HG02678 (cell line): ENCODE data around the gene SLC47A2.

Source experiments
- ATAC-seq: cut with Tn5 transposase; IDR thresholded peaks from one replicate; pipeline ENCODE4 v1.9.1; 2021; ENCODE audit warnings: mild to moderate bottlenecking, moderate library complexity; ENCODE audit not compliant: unreplicated experiment

The SLC47A2 gene

DNA sequence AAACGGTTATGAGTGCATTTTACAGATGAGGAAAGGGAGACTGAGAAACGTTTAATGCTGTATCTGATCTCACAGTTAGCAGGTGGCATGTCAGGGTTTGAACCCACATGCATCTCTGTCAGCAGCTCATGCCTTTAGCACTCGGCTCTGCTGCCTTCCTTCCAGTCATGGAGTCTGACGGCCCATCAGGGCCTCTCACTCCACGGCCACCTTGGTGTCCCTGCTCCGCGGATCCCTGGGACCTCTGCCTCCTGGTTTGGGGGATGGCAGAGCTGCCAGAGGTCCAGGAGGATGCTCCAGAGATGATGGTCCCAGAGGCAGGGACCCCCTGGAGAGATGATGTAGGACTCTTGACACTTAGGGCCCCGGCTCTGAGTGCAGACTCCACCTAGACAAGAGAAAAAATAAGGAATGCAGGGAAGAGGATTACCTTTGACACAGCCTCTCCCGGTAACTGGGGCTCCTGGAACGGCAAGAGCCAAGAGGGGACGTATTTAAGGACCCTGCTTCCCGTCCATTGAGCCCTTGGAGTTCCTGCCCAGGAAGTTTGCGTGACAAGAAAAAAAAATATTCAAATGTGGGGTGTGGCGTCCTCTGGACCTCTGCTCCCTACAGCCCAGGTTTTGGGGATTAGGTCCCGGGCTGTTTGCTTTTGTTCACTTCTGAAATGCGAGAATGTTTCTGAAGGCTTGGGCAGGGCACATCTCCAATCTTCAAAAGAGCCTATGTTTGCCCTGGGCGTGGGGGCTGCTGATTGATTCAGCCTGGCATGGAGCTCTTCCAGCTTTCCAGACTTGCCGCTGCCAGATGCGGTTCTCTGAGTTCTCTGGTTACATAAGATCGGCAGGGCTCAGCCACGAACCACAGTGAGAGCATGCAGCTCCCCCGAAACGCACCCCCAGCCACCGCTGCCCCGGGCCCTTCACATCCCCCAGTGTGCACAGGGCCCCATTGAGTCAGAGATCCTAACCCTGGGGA is 31.7 kb upstream of the SLC47A2 start, which contains the start of gene ALDH3A1:
Gene ALDH3A1, minus strand, starts transcription at position 470 of the 978 bp plus-strand sequence. CDS start 3,169 bp downstream, outside the sequence.
- ATAC-seq = no peak

- ATAC-seq = no peak
Measured at GRCh38 chr17:19747159-19747719, 30.9 kb upstream of the SLC47A2 start.

GRCh38 chr17:19746517-19746916 is 30.1 kb upstream of the SLC47A2 start:
- no peak for ATAC-seq

DNA sequence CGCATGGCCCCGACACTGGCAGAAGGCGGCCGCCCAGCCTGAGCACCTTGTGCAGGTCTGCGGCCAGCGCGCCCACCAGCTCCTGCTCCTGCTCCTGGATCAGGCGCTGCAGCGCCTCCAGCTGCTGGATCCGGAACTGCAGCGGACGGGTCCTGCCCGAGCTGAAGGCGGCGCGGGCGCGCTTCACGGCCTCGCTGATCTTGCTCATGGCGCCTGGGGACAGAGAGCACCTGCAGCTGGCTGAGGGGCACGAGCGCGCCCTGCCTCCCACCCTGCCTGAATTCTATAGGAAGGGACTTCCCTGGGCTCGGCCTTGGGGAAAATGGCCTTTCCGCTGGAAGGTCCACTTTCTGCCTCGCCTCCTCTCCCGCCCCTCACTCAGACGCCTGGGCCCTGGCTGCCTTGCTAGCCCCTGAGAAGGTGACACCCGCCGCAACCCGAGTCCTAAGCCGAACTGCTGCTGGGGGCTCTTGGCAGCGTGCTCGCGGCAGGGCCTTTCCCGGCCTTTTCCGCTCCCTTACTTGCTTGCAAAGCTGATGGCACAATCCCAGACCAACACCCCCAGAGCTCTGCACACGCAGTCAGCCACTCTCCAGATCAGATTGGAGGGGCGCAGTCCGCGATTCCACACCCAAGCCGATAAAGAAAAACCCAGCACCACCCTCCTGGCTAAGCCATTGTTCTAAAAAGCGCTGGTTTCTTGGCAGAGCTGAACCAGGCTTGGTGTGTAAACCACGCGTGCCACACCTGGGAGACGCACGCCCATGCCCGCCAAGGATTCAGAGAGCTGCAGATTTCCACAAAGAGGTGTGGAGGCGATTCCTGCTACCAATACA is 28.8 kb upstream of the SLC47A2 start:
- no peak for ATAC-seq

DNA sequence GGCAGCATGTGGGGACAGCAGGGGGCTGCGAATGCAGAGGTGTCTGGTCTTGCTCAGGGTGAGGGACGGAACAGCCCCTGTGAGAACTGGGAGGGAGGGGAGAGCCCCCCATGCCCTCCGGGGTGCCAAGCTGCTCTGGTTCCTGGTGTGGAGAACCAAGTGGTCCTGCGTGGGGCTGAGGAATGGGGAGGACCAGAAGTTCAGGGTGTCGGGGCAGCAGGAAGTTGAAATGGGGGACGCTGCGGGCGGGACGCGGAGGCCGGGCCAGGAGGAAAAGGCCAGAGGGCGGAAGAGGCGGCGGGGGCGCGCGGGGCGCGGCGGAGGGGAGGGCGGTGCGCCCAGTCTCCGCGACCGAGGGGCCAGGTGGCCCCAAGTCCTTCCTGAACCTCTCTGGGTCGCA is 28.1 kb upstream of the SLC47A2 start:
- no peak for ATAC-seq

GRCh38 chr17:19743101-19744100 is 27.0 kb upstream of the SLC47A2 start:
- no peak for ATAC-seq

GRCh38 chr17:19742495-19742894 is 26.1 kb upstream of the SLC47A2 start:
- ATAC-seq = no peak

GRCh38 chr17:19741832-19742457 is 25.6 kb upstream of the SLC47A2 start:
- no peak for ATAC-seq

GRCh38 chr17:19740933-19741332 is 24.5 kb upstream of the SLC47A2 start:
- ATAC-seq = no peak

DNA sequence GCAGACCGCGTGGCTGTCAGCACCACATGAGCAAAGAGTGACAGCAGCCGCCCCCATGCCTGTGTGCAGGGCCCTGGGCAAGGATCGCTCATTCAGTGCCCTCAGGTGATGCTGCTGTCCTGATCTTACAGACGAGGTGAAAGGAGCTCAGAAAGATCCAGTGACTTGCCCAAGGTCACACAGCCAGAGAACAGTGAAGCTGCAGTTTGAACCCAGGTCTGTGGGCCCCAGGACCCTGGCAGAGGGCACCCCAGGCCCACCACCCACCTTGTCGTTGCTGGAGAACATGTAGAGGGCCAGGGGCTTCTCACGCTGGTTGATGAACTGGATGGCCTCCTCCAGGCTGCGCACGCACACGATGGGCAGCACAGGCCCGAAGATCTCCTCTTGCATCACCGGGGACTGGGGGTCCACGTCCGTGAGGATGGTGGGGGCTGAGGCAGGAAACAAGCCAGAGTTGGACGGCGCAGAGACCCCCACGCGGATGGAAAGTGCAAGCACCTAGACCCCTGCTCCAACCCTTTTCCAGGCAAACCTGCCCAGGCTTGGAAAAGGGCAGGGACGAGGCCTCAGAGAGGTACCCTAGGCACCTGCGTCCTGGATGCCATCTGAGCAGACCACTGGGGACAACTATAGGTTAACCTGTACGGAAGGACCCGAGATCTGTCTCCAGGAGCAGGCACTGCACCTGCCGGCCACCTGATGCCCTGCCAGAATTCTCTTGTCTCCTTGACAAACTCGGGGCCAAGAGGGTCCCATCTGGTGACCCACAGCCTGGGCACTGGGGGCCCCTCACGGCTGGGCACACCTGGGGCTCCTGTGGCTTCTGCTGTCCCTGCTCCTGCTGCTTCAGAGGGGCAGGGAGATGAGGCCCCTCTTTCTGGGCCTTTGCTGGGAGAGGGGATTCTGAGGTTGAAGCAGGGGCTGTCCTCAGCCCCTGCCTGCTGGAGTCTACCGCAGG is 23.1 kb upstream of the SLC47A2 start:
- no peak for ATAC-seq

- ATAC-seq = no peak
Measured at GRCh38 chr17:19738757-19739156, 22.4 kb upstream of the SLC47A2 start.

- ATAC-seq = no peak
Measured at GRCh38 chr17:19738073-19738449, 21.7 kb upstream of the SLC47A2 start.

- no peak for ATAC-seq
Measured at GRCh38 chr17:19737305-19738072, 21.1 kb upstream of the SLC47A2 start.

DNA sequence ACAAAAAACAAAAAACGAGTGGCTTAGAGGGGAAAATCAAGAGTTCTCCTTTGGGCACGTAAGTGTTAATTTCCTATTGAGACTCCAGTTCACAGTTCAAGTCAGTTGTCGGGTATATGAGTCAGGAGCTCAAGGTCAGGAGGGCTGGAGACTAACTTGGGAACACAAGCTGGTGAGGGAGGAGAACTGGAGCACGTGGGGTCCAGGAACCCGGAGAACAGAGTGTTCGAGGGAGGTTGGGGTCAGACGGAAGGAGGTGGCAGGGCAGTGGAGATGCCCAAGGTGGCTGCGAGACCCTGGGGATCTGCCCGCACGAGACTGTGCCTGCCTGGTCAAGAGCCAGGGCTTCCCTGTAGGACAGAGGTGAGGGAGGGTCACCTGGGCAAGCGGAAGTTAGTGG is 19.7 kb upstream of the SLC47A2 start:
- ATAC-seq = no peak

DNA sequence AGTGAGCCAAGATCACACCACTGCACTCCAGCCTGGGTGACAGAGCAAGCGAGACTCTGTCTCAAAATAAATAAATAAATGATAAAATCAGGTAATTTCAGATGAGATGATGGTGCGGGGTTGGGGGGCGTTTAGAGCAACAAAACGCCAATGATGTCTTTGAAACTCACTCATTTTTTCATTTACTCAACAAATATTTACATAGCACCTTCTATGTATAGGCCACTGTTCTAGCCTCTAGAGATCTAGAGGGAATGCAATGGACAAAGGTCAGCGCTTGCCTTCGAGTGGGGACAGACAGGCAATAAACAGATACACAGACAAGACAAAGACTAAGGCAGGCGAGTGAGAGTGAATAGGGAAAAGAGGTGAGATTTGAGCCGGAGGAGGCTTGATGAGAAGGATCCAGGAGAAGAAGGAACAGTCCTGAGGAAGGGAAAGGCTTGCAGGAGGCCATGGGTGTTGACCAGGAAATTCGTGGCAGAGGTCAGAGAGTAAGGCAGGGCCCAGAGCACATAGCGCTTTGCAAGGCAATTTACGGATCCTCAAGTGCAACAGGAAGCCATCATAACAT is 17.7 kb upstream of the SLC47A2 start:
- ATAC-seq = no peak

GRCh38 chr17:19731626-19732025 is 15.2 kb upstream of the SLC47A2 start:
- ATAC-seq = no peak

DNA sequence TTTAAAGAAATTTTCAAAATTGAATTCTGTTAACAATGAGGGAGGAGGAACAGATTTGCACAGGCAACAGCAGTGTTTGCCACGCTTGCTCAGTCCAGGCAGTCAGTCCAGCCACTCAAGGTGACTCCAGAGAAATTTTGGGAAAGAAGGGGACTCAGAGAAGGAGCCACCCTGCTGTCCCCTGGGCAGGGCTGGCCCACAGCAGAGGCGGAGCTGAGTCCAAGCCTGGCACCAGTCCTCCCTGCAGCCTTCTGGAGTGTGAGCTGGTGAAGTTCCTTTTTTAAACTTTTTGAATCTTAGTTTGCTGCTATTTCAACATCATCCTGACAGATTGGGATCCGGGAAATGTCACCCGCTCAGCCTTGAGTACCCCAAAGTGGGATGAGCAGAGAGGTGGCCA is 14.5 kb upstream of the SLC47A2 start:
- ATAC-seq = no peak
